Measurements from ENCODE around the gene PLAGL2. TPM values are rescaled to one million over a fixed set of nuclear protein-coding genes. Genes with fewer than 3 reads are reported as not detected.

PLAGL2 gene
- total RNA-seq, 1 experiment from 2014 or later, result 96.1 TPM

- Mint-ChIP-seq H3K27me3 (ENCODE audit: insufficient read depth, unreplicated experiment) (no peaks in the 10 kb centered on the region), H3K4me3 (ENCODE audit: unreplicated experiment) (no peak overlapping the region), H3K36me3 (ENCODE audit: insufficient read depth, unreplicated experiment) (peaks cover 22% of the 10 kb centered on the region), H3K4me1 (ENCODE audit: low read depth, unreplicated experiment) (no peaks in the 10 kb centered on the region), H3K27ac (ENCODE audit: unreplicated experiment) (no peak overlapping the region), H3K9me3 (ENCODE audit: unreplicated experiment) (no peaks in the 10 kb centered on the region)
- Histone ChIP-seq H3K4me3 (ENCODE audit: low read depth, low read length) (no peak overlapping the region), H3K36me3 (ENCODE audit: control insufficient read depth, insufficient read depth, low read length) (0 out of 2 replicates have a peak, but pooled peaks cover 2% of the 10 kb centered on the region), H3K4me1 (peaks cover 16% of the 10 kb centered on the region), H3K9me3 (no peaks in the 10 kb centered on the region), H3K27me3 (replicated peaks; ENCODE audit: control insufficient read depth, insufficient read depth, low read length) (no peaks in the 10 kb centered on the region)
- intact Hi-C loops (cut with micrococcal nuclease; ENCODE audit: unreplicated experiment), result no loop called here
- ChIA-PET CTCF (no interaction called here), POLR2A (no interaction called here)
- BruUV-seq (replicated peaks), result no TSS peak
- DNase-seq, result no peak
- no peak for TF ChIP-seq CTCF (IDR thresholded peaks at IDR 0.05; ENCODE audit: insufficient read depth in 1 of 2, low read depth in 1 of 2, low read length in 1 of 2, severe bottlenecking in 1 of 2, unreplicated experiment in 1 of 2)
These were observed 22.5 kb downstream of the PLAGL2 start for GRCh38 chr20:32184961-32185603.

GRCh38 chr20:32183947-32184635 lies 23.5 kb downstream of the PLAGL2 start:
- Histone ChIP-seq H3K36me3 (ENCODE audit: control insufficient read depth, insufficient read depth, low read length) (no peaks in the 10 kb centered on the region), H3K27me3 (replicated peaks; ENCODE audit: control insufficient read depth, insufficient read depth, low read length) (no peaks in the 10 kb centered on the region), H3K4me3 (ENCODE audit: low read depth, low read length) (no peak overlapping the region), H3K9me3 (no peaks in the 10 kb centered on the region), H3K4me1 (peaks cover 16% of the 10 kb centered on the region)
- Mint-ChIP-seq H3K36me3 (ENCODE audit: insufficient read depth, unreplicated experiment) (peaks cover 14% of the 10 kb centered on the region), H3K27me3 (ENCODE audit: insufficient read depth, unreplicated experiment) (no peaks in the 10 kb centered on the region), H3K4me3 (ENCODE audit: unreplicated experiment) (no peak overlapping the region), H3K27ac (ENCODE audit: unreplicated experiment) (no peak overlapping the region), H3K4me1 (ENCODE audit: low read depth, unreplicated experiment) (no peaks in the 10 kb centered on the region), H3K9me3 (ENCODE audit: unreplicated experiment) (no peaks in the 10 kb centered on the region)
- no peak for TF ChIP-seq CTCF (IDR thresholded peaks at IDR 0.05; ENCODE audit: insufficient read depth in 1 of 2, low read depth in 1 of 2, low read length in 1 of 2, severe bottlenecking in 1 of 2, unreplicated experiment in 1 of 2)
- CTCF ChIA-PET, result interaction anchor here (0.6 kb wide), 1 partner anchor 71 kb away, joined by 5 read pairs; no protein-coding TSS in a partner anchor
- no peak for DNase-seq
- POLR2A ChIA-PET, result no interaction called here
- no TSS peak for BruUV-seq (replicated peaks)
- intact Hi-C loops (cut with micrococcal nuclease; ENCODE audit: unreplicated experiment), result no loop called here

- Mint-ChIP-seq H3K36me3 (ENCODE audit: insufficient read depth, unreplicated experiment) (peaks cover 7% of the 10 kb centered on the region), H3K4me1 (ENCODE audit: low read depth, unreplicated experiment) (no peaks in the 10 kb centered on the region), H3K27me3 (ENCODE audit: insufficient read depth, unreplicated experiment) (no peaks in the 10 kb centered on the region), H3K27ac (ENCODE audit: unreplicated experiment) (no peak overlapping the region), H3K4me3 (ENCODE audit: unreplicated experiment) (no peak overlapping the region), H3K9me3 (ENCODE audit: unreplicated experiment) (peaks cover 9% of the 10 kb centered on the region)
- ChIA-PET POLR2A (no interaction called here), CTCF (interaction anchor here (0.6 kb wide), 1 partner anchor 564 kb away, joined by 3 read pairs; no protein-coding TSS in a partner anchor)
- Histone ChIP-seq H3K4me3 (ENCODE audit: low read depth, low read length) (no peak overlapping the region), H3K27me3 (replicated peaks; ENCODE audit: control insufficient read depth, insufficient read depth, low read length) (no peaks in the 10 kb centered on the region), H3K36me3 (ENCODE audit: control insufficient read depth, insufficient read depth, low read length) (no peaks in the 10 kb centered on the region), H3K9me3 (no peaks in the 10 kb centered on the region), H3K4me1 (peaks cover 16% of the 10 kb centered on the region)
- intact Hi-C loops (cut with micrococcal nuclease; ENCODE audit: unreplicated experiment), result no loop called here
- no peak for TF ChIP-seq CTCF (IDR thresholded peaks at IDR 0.05; ENCODE audit: insufficient read depth in 1 of 2, low read depth in 1 of 2, low read length in 1 of 2, severe bottlenecking in 1 of 2, unreplicated experiment in 1 of 2)
- no peak for DNase-seq
- BruUV-seq (replicated peaks), result no TSS peak
These were observed 25.9 kb downstream of the PLAGL2 start for GRCh38 chr20:32181606-32182005.
